HEK293 (cell line): ENCODE data around the gene PFKL.

Source experiments
- CTCF ChIP-seq: fragments of 450-650 bp; formaldehyde crosslinking; IDR thresholded peaks from 2 replicates; pipeline ENCODE4 v1.5.1; 2016; ENCODE audit warnings: missing biosample characterization, missing genetic modification characterization
- REST ChIP-seq: fragments of 450-650 bp; formaldehyde crosslinking; IDR thresholded peaks from 2 replicates; pipeline ENCODE4 v1.5.1; 2016; ENCODE audit warnings: missing biosample characterization, missing genetic modification characterization
- ZNF274 ChIP-seq, 2 experiments: fragments of 200-500 bp in 1 of 2; fragments of 450-650 bp in 1 of 2; sonication (Bioruptor generic) in 1 of 2; formaldehyde crosslinking in 1 of 2; IDR thresholded peaks; 2 replicates each; pipeline versions ENCODE4 v1.5.1 to v1.6.1; 2014 to 2016; ENCODE audit warnings: borderline replicate concordance in 1 of 2, inconsistent platforms in 1 of 2, low read length in 1 of 2, missing biosample characterization in 1 of 2, missing genetic modification characterization in 1 of 2
- ZNF449 ChIP-seq: fragments of 450-650 bp; formaldehyde crosslinking; IDR thresholded peaks from 2 replicates; pipeline ENCODE4 v1.5.1; 2017; ENCODE audit warnings: missing biosample characterization, mild to moderate bottlenecking, missing genetic modification characterization, moderate library complexity

- TF ChIP-seq ZNF274 (IDR thresholded peaks at IDR 0.05; ENCODE audit: low read length) (no peak), ZNF274 (tag by site-specific recombination; IDR thresholded peaks at IDR 0.05; ENCODE audit: borderline replicate concordance) (no peak), CTCF (tag by site-specific recombination) (no peak), REST (tag by site-specific recombination) (no peak), ZNF449 (tag by site-specific recombination) (no peak)
Observed at GRCh38 chr21:44351535-44352252, 51.8 kb downstream of the PFKL start.
